Psoas muscle (tissue), 8 donors: ENCODE data around the gene RAB11FIP4. TPM values are rescaled to one million over a fixed set of nuclear protein-coding genes. Genes with fewer than 3 reads are reported as not detected.

Experiments
- ATAC-seq, 4 donors: fragments of 200-7000 bp; cut with Tn5 transposase; one replicate each; pipeline ENCODE4 v1.9.1; 2020; ENCODE audit warnings: moderate library complexity in 3 of 4, mild to moderate bottlenecking in 2 of 4
- DNase-seq, 2 donors: peaks; one replicate each; pipeline ENCODE4 v3.0.0-alpha.2; 2020
- H3K27ac ChIP-seq: fragments of 200-600 bp; one replicate; pipeline ENCODE4 v1.8.0; 2022
- H3K27me3 ChIP-seq, 3 donors: fragments of 200-600 bp in 1 of 3; one replicate each; pipeline versions ENCODE4 v1.6.1 to v1.8.0; 2013 to 2022; ENCODE audit warnings: low read length in 2 of 3, mild to moderate bottlenecking in 2 of 3, moderate library complexity in 1 of 3; ENCODE audit not compliant: insufficient read depth in 3 of 3
- H3K36me3 ChIP-seq, 2 donors: fragments of 200-600 bp in 1 of 2; one replicate each; pipeline versions ENCODE4 v1.6.1 to v1.8.0; 2013 to 2022; ENCODE audit warnings: low read depth in 1 of 2, mild to moderate bottlenecking in 1 of 2, moderate library complexity in 1 of 2; ENCODE audit not compliant: insufficient read depth in 1 of 2
- H3K4me1 ChIP-seq: fragments of 200-600 bp; one replicate; pipeline ENCODE4 v1.8.0; 2022
- H3K4me3 ChIP-seq: fragments of 200-600 bp; one replicate; pipeline ENCODE4 v1.8.0; 2022; ENCODE audit warnings: mild to moderate bottlenecking
- H3K9me3 ChIP-seq: fragments of 200-600 bp; one replicate; pipeline ENCODE4 v1.8.0; 2022
- WGBS, 3 donors: extraction: QIAGEN DNeasy Blood & Tissue Kit; methylation state at CpG; one replicate each; pipeline versions ENCODE4 v1.1.6 to v1.1.7; 2013; 5-methylcytosine and 5-hydroxymethylcytosine counted together
- intact Hi-C, 2 donors: fragments of 100-400 bp; cut with DNase I; formaldehyde crosslinking; loops; one replicate each; pipeline versions ENCODE4 v1.11.0 to v1.14.2; 2022
- polyA plus RNA-seq, 3 donors: library from polyadenylated mRNA; stranded (reverse); fragments of 200-250 nt; gene quantifications; one replicate each; pipeline ENCODE4 v1.2.3, GENCODE V29; 2013
- total RNA-seq, 4 donors: library from RNA; stranded (reverse); fragmentation: NEBNext Ultra II Directional in 2 of 4; extraction: Animal tissue kit (Norgen Biotek cat#: 25700) in 2 of 4; gene quantifications; one replicate each; pipeline versions ENCODE4 v1.2.1 to v1.2.4, GENCODE V29; 2021 to 2023
- TF ChIP-seq, protein P1 (sequence below): fragments of 200-600 bp; IDR thresholded peaks from one replicate; pipeline ENCODE4 v1.8.0; 2022; ENCODE audit warnings: antibody characterized with exemption
- donor health status: healthy with polysubstance abuse.
- donor health status: DM: no; HTN: no; CAD: no; lungs with moderate emphysema.
- donor health status: Bipolar disorder and iron deficiency.
- donor health status: healthy.
- donor health status: DM: yes; HTN: yes; CAD: no.
- donor health status: DM: no; HTN: no; CAD: no.
- donor health status: DM: no; HTN: no; CAD: no.
- donor health status: DM: yes; HTN: yes; CAD: no.

Gene RAB11FIP4
- total and polyA plus RNA-seq, 7 donors: 0.04 to 1.8 (median 0.41) TPM

DNA sequence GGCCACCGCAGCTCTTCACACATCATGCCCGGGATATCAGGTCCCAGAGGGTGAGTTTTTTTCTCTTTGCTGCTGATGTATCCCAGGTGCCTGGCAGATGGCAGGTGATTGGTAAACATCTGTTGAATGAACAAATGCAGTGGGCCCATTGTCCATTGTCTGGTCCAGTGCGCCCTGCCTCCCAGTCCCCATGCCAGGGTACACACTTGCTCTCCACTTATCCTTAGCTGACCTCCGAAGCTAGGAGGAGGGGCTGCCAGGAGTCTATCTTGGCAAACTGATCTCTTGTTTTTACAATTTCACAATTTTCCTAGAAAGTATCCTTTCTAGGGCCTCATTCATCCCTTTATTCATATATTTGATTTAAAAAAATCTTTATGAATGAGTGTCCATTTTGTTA lies 196.0 kb downstream of the RAB11FIP4 start:
- WGBS, 3 donors: 45 to 67% (median 47%) methylated on average over 4 of the region's 4 CpGs
- TF ChIP-seq, protein P1, sequence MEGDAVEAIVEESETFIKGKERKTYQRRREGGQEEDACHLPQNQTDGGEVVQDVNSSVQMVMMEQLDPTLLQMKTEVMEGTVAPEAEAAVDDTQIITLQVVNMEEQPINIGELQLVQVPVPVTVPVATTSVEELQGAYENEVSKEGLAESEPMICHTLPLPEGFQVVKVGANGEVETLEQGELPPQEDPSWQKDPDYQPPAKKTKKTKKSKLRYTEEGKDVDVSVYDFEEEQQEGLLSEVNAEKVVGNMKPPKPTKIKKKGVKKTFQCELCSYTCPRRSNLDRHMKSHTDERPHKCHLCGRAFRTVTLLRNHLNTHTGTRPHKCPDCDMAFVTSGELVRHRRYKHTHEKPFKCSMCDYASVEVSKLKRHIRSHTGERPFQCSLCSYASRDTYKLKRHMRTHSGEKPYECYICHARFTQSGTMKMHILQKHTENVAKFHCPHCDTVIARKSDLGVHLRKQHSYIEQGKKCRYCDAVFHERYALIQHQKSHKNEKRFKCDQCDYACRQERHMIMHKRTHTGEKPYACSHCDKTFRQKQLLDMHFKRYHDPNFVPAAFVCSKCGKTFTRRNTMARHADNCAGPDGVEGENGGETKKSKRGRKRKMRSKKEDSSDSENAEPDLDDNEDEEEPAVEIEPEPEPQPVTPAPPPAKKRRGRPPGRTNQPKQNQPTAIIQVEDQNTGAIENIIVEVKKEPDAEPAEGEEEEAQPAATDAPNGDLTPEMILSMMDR: no peak
- ATAC-seq: no peak
- H3K36me3 ChIP-seq: no peaks in the 10 kb centered on the region
- intact Hi-C loops: no loop called here
- H3K9me3 ChIP-seq: no peaks in the 10 kb centered on the region
- no peaks in the 10 kb centered on the region for H3K27me3 ChIP-seq
- no peak for DNase-seq
- H3K4me3 ChIP-seq: no peak overlapping the region
- H3K4me1 ChIP-seq: no peaks in the 10 kb centered on the region
- no peak overlapping the region for H3K27ac ChIP-seq

Other genes starting within 250 kb of the RAB11FIP4 start
- not detected for gene OMG, start 94.4 kb upstream of the RAB11FIP4 start, total RNA-seq
- gene OMG, start 94.4 kb upstream of the RAB11FIP4 start, polyA plus RNA-seq: under 1 TPM in 2 of 3 donors, not detected in 1; 0.03 to 0.10 TPM
- gene EVI2B, start 77.6 kb upstream of the RAB11FIP4 start, total RNA-seq: 1 to 10 TPM in 3 of 4 donors, under 1 TPM in 1; 0.85 to 2.9 (median 1.8) TPM
- gene EVI2B, start 77.6 kb upstream of the RAB11FIP4 start, polyA plus RNA-seq: 1 to 10 TPM in 1 of 3 donors, under 1 TPM in 2; 0.51 to 1.2 (median 0.53) TPM
- gene EVI2A, start 70.1 kb upstream of the RAB11FIP4 start, total RNA-seq: 1 to 10 TPM in 2 of 4 donors, under 1 TPM in 2; 0.50 to 1.7 (median 1.2) TPM
- under 1 TPM; 0.34 to 0.85 (median 0.47) TPM for gene EVI2A, start 70.1 kb upstream of the RAB11FIP4 start, polyA plus RNA-seq